ENCODE data around the gene EVC2. TPM values are rescaled to one million over a fixed set of nuclear protein-coding genes. Genes with fewer than 3 reads are reported as not detected.

The EVC2 gene
- total and polyA plus RNA-seq, 2 of the 4 experiments (the other 2 are of a cell fraction) = 2.7 to 5.9 TPM

- intact Hi-C loops (cut with micrococcal nuclease) = loop anchor here (5.0 kb wide), 2 partner anchors 154 to 601 kb away; no protein-coding TSS in a partner anchor
Observed at GRCh38 chr4:5638316-5638715, 70.0 kb downstream of the EVC2 start.

More at GRCh38 chr4:5638316-5638715, 70.0 kb downstream of the EVC2 start:
- Histone ChIP-seq H3K79me1 (ENCODE audit: low read depth in 1 of 2, low read length in 2 of 2) (peaks cover 0 to 9% of the 10 kb centered on the region in 2 experiments; a peak in 2 of 4 replicates), H3K27ac (ENCODE audit: insufficient read depth, low read length) (no peak overlapping the region), H3K9me3 (ENCODE audit: control insufficient read depth, insufficient read depth, low read length) (no peaks in the 10 kb centered on the region), H3K4me2 (ENCODE audit: low read depth, low read length) (no peak overlapping the region), H2BK15ac (ENCODE audit: low read depth, low read length) (no peak overlapping the region), H4K91ac (ENCODE audit: insufficient read depth, low read depth, low read length) (no peak overlapping the region), H4K5ac (ENCODE audit: low read depth, low read length) (no peak overlapping the region), H2AK5ac (ENCODE audit: low read depth, low read length) (peak overlapping the region; percentile 27; the same call in 1 of the 2 replicates), H3K4me1 (ENCODE audit: control insufficient read depth, insufficient read depth, low read length) (peaks cover 15% of the 10 kb centered on the region), H3K56ac (ENCODE audit: extremely low read depth, insufficient read depth, low read length) (no peak overlapping the region), H3K4me3 (ENCODE audit: insufficient read depth, low read depth, low read length) (no peak overlapping the region), H2BK120ac (ENCODE audit: low read depth, low read length) (peak overlapping the region; percentile 81; the same call in 1 of the 2 replicates), H3K9ac (ENCODE audit: low read depth, low read length) (no peak overlapping the region), H2AK9ac (replicated peaks; ENCODE audit: low read depth, low read length, poor library complexity) (no peak overlapping the region), H2BK5ac (ENCODE audit: low read depth, low read length, poor library complexity, severe bottlenecking) (peak overlapping the region; percentile 79), H2AFZ (replicated peaks; ENCODE audit: low read length, poor library complexity) (no peak overlapping the region), H3K14ac (replicated peaks; ENCODE audit: low read depth, low read length) (no peak overlapping the region), H3K27me3 (ENCODE audit: control insufficient read depth, insufficient read depth, low read length) (no peaks in the 10 kb centered on the region), H4K20me1 (ENCODE audit: insufficient read depth, low read length) (no peaks in the 10 kb centered on the region), H3K18ac (ENCODE audit: low read depth, low read length) (no peak overlapping the region), H3K36me3 (ENCODE audit: control insufficient read depth, insufficient read depth, low read length) (peaks cover 17% of the 10 kb centered on the region), H3K23ac (ENCODE audit: low read depth, low read length) (peak overlapping the region; percentile 28; the same call in 1 of the 2 replicates), H3K9me1 (ENCODE audit: insufficient read depth, low read length) (peaks cover 13% of the 10 kb centered on the region), H3K4ac (ENCODE audit: low read depth, low read length) (peak overlapping the region; percentile 62; the same call in 1 of the 2 replicates), H4K8ac (ENCODE audit: low read depth in 2 of 2, low read length in 2 of 2) (peak overlapping the region; percentile 30 to 76; a peak in 1 of 4 replicates), H2BK20ac (ENCODE audit: low read depth, low read length) (peak overlapping the region; percentile 87; the same call in 1 of the 2 replicates)
- ATAC-seq (ENCODE audit: low read depth) (peak; percentile 86), DNase-seq (peak; percentile 85)
- dilution Hi-C loops (cut with HindIII; ENCODE audit: low sequenced_read_pairs, unreplicated experiment) (no loop called here), in situ Hi-C loops (cut with MboI; ENCODE audit: low sequenced_read_pairs) (no loop called here)
- POLR2A ChIA-PET (ENCODE audit: unreplicated experiment) = interaction anchor here (0.6 to 0.7 kb wide), 2 partner anchors 31 to 939 kb away, joined by 5 to 6 read pairs; no protein-coding TSS in a partner anchor
- BruUV-seq (replicated peaks) = no TSS peak
- WGBS, 2 experiments (ENCODE audit: extremely low coverage in 2 of 2, insufficient read length in 1 of 2) = no CpG with 5 or more reads among the region's 4 CpGs
- no peak for TF ChIP-seq RCOR1 (IDR thresholded peaks at IDR 0.05; ENCODE audit: insufficient replicate concordance, low read length)
- TF ChIP-seq CEBPB (IDR thresholded peaks at IDR 0.05; ENCODE audit: low read depth, low read length) = 0 out of 2 replicates have a peak, but pooled peaks have one; percentile 1
- CTCF ChIA-PET = interaction anchor here (0.6 to 1.2 kb wide), 2 partner anchors 20 to 76 kb away, joined by 3 read pairs; no protein-coding TSS in a partner anchor

All from IMR-90 (cell line).